Astrocyte (in vitro differentiated cells and primary cell): ENCODE measurements around the gene STAB2. TPM values are rescaled to one million over a fixed set of nuclear protein-coding genes. Genes with fewer than 3 reads are reported as not detected.

Source experiments
- DNase-seq: peaks from one replicate; pipeline ENCODE4 v3.0.0-alpha.2; 2010; ENCODE audit warnings: low read depth
- FAIRE-seq: peaks from 2 replicates; lab custom pipeline; 2011; peaks lifted over from hg19 to GRCh38; lab: Jason Lieb, UNC
- H2AFZ ChIP-seq: 2 replicates; pipeline ENCODE4 v1.6.0; 2012; ENCODE audit warnings: low read depth, low read length, inconsistent platforms
- H3K27ac ChIP-seq: 2 replicates; pipeline ENCODE4 v1.5.1; 2011; ENCODE audit warnings: low read depth, low read length, inconsistent platforms
- H3K27me3 ChIP-seq: 2 replicates; pipeline ENCODE4 v1.6.0; 2011; ENCODE audit warnings: low read length, inconsistent platforms; ENCODE audit not compliant: insufficient read depth
- H3K36me3 ChIP-seq: 2 replicates; pipeline ENCODE4 v1.5.1; 2011; ENCODE audit warnings: low read length, inconsistent platforms; ENCODE audit not compliant: insufficient read depth
- H3K4me1 ChIP-seq: 2 replicates; pipeline ENCODE4 v1.5.1; 2011; ENCODE audit warnings: low read length, inconsistent platforms; ENCODE audit not compliant: insufficient read depth
- H3K4me2 ChIP-seq: 2 replicates; pipeline ENCODE4 v1.6.0; 2012; ENCODE audit warnings: low read length, inconsistent platforms
- H3K4me3 ChIP-seq: 2 replicates; pipeline ENCODE4 v1.5.1; 2011; ENCODE audit warnings: low read depth, mild to moderate bottlenecking, low read length, inconsistent platforms; ENCODE audit not compliant: insufficient read depth
- H3K79me2 ChIP-seq: 2 replicates; pipeline ENCODE4 v1.6.0; 2012; ENCODE audit warnings: mild to moderate bottlenecking, low read length, inconsistent platforms; ENCODE audit not compliant: insufficient read depth
- H3K9ac ChIP-seq: 2 replicates; pipeline ENCODE4 v1.6.0; 2012; ENCODE audit warnings: mild to moderate bottlenecking, low read length, inconsistent platforms
- H3K9me3 ChIP-seq: 2 replicates; pipeline ENCODE4 v1.5.1; 2012; ENCODE audit warnings: low read depth, mild to moderate bottlenecking, low read length, inconsistent platforms; ENCODE audit not compliant: insufficient read depth
- H4K20me1 ChIP-seq: 2 replicates; pipeline ENCODE4 v1.6.0; 2012; ENCODE audit warnings: low read length, inconsistent platforms; ENCODE audit not compliant: insufficient read depth
- H3K27ac Mint-ChIP-seq: one replicate; pipeline ENCODE4 v1.8.0; 2021; ENCODE audit warnings: mild to moderate bottlenecking, mixed read lengths; ENCODE audit not compliant: unreplicated experiment
- H3K27me3 Mint-ChIP-seq: one replicate; pipeline ENCODE4 v1.8.0; 2021; ENCODE audit warnings: low read depth, mixed read lengths; ENCODE audit not compliant: unreplicated experiment
- H3K36me3 Mint-ChIP-seq: one replicate; pipeline ENCODE4 v1.8.0; 2021; ENCODE audit warnings: low read depth, mixed read lengths; ENCODE audit not compliant: unreplicated experiment
- H3K4me1 Mint-ChIP-seq: one replicate; pipeline ENCODE4 v1.8.0; 2021; ENCODE audit warnings: low read depth, mixed read lengths; ENCODE audit not compliant: unreplicated experiment
- H3K4me3 Mint-ChIP-seq: one replicate; pipeline ENCODE4 v1.8.0; 2021; ENCODE audit warnings: mild to moderate bottlenecking, moderate library complexity, mixed read lengths; ENCODE audit not compliant: unreplicated experiment
- H3K9me3 Mint-ChIP-seq: one replicate; pipeline ENCODE4 v1.8.0; 2021; ENCODE audit warnings: mild to moderate bottlenecking, mixed read lengths; ENCODE audit not compliant: unreplicated experiment
- EZH2 ChIP-seq: IDR thresholded peaks from 2 replicates; pipeline ENCODE4 v1.6.1; 2012; ENCODE audit warnings: mild to moderate bottlenecking, low read length, inconsistent platforms; ENCODE audit not compliant: insufficient read depth
- total RNA-seq: library from RNA; stranded (reverse); gene quantifications from 2 replicates; pipeline ENCODE4 v1.2.1, GENCODE V29; 2021
- TF ChIP-seq, protein P1 (sequence below): IDR thresholded peaks from 2 replicates; pipeline ENCODE4 v1.5.1; 2011; ENCODE audit warnings: low read depth, mild to moderate bottlenecking, inconsistent platforms, low read length, moderate library complexity; ENCODE audit not compliant: insufficient read depth

STAB2 gene
- total RNA-seq, 1 donor from 2014 or later, result not detected

DNA sequence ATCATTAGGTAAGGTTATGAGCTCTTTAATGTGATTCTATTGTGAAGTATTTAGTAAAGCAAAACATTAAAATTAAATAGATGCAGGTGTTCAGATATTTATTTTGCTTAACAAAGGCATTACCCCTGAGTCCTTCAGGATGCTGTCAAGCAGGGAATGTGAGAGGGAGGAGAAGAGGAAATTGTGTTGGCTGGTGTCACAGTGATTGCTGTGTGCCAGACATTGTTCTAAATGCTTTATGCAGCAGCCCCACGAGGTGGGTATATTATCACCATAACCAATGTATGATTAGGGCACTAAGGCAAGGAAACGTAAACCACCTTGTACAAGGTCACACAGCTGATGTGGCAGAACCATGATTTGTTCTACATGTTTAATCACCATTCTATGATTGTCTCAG, 80.1 kb downstream of the STAB2 start:
- TF ChIP-seq, protein P1, sequence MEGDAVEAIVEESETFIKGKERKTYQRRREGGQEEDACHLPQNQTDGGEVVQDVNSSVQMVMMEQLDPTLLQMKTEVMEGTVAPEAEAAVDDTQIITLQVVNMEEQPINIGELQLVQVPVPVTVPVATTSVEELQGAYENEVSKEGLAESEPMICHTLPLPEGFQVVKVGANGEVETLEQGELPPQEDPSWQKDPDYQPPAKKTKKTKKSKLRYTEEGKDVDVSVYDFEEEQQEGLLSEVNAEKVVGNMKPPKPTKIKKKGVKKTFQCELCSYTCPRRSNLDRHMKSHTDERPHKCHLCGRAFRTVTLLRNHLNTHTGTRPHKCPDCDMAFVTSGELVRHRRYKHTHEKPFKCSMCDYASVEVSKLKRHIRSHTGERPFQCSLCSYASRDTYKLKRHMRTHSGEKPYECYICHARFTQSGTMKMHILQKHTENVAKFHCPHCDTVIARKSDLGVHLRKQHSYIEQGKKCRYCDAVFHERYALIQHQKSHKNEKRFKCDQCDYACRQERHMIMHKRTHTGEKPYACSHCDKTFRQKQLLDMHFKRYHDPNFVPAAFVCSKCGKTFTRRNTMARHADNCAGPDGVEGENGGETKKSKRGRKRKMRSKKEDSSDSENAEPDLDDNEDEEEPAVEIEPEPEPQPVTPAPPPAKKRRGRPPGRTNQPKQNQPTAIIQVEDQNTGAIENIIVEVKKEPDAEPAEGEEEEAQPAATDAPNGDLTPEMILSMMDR, result no peak
- TF ChIP-seq EZH2, result no peak
- H3K27me3 ChIP-seq, result peaks cover 6% of the 10 kb centered on the region
- Mint-ChIP-seq H3K9me3 (no peaks in the 10 kb centered on the region), H3K27me3 (peaks cover 28% of the 10 kb centered on the region), H3K36me3 (no peaks in the 10 kb centered on the region), H3K4me1 (peaks cover 2% of the 10 kb centered on the region), H3K4me3 (no peak overlapping the region), H3K27ac (no peak overlapping the region)
- no peak overlapping the region for H3K4me3 ChIP-seq
- H3K79me2 ChIP-seq, result no peaks in the 10 kb centered on the region
- no peaks in the 10 kb centered on the region for H3K4me1 ChIP-seq
- DNase-seq, result no peak
- no peak overlapping the region for H2AFZ ChIP-seq
- no peak overlapping the region for H3K9ac ChIP-seq
- FAIRE-seq, result no peak
- H3K36me3 ChIP-seq, result no peaks in the 10 kb centered on the region
- no peaks in the 10 kb centered on the region for H3K9me3 ChIP-seq
- H3K4me2 ChIP-seq, result no peak overlapping the region
- no peaks in the 10 kb centered on the region for H4K20me1 ChIP-seq
- H3K27ac ChIP-seq, result no peak overlapping the region

DNA sequence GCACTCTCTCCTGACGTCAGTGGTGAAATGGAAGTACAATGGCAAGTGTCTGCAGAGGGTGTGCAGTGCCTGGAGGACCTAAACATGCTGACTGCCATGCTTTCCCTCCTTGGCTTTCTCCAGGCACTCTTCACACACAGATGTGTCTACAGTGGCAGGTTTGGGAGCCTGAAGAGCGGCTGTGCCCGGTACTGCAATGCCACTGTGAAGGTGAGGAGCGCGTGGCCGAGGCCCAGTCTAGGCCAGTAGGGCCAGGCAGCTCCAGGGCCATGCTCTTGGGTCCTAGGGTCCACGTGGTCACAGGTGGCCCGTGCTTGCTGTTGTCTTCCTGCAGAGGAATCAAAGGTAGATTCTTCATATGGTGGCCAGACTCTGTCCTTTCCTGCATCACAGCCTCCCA, 81.4 kb downstream of the STAB2 start:
- Histone ChIP-seq H3K27ac (no peak overlapping the region), H3K79me2 (no peaks in the 10 kb centered on the region), H3K4me3 (no peak overlapping the region), H3K9me3 (no peaks in the 10 kb centered on the region), H3K27me3 (peaks cover 2% of the 10 kb centered on the region), H3K9ac (no peak overlapping the region), H3K4me1 (no peaks in the 10 kb centered on the region), H2AFZ (no peak overlapping the region), H3K4me2 (no peak overlapping the region), H3K36me3 (no peaks in the 10 kb centered on the region), H4K20me1 (no peaks in the 10 kb centered on the region)
- no peak overlapping the region for H3K4me3 Mint-ChIP-seq
- no peak for DNase-seq
- H3K27ac Mint-ChIP-seq, result no peak overlapping the region
- FAIRE-seq, result no peak
- peaks cover 9% of the 10 kb centered on the region for H3K4me1 Mint-ChIP-seq
- no peaks in the 10 kb centered on the region for H3K9me3 Mint-ChIP-seq
- no peak for TF ChIP-seq EZH2
- peaks cover 18% of the 10 kb centered on the region for H3K27me3 Mint-ChIP-seq
- no peaks in the 10 kb centered on the region for H3K36me3 Mint-ChIP-seq

DNA sequence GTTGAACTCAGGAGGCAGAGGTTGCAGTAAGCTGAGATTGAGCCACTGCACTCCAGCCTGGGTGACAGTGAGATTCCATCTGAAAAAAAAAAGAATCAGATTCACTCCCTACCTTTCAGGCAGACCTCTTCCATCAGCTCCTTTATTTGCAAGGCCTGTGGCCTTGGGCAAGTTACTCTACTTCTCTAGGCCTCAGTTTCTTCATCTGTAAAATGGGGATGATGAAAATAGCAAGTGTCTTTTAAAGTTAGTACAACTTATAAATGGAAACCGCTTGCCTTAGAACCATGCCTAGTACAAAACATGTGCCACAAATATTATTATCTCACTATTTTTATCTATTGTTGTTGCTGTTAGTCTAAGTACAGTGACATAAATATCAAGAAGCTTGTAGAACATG, 84.3 kb downstream of the STAB2 start:
- Histone ChIP-seq H3K79me2 (no peaks in the 10 kb centered on the region), H3K27me3 (no peaks in the 10 kb centered on the region), H3K4me2 (no peak overlapping the region), H3K4me1 (no peaks in the 10 kb centered on the region), H3K4me3 (no peak overlapping the region), H3K36me3 (no peaks in the 10 kb centered on the region), H2AFZ (no peak overlapping the region), H3K27ac (no peak overlapping the region), H3K9me3 (no peaks in the 10 kb centered on the region), H3K9ac (no peak overlapping the region), H4K20me1 (no peaks in the 10 kb centered on the region)
- FAIRE-seq (no peak), DNase-seq (no peak)
- no peaks in the 10 kb centered on the region for H3K36me3 Mint-ChIP-seq
- no peak overlapping the region for H3K27ac Mint-ChIP-seq
- H3K4me3 Mint-ChIP-seq, result no peak overlapping the region
- peaks cover 10% of the 10 kb centered on the region for H3K27me3 Mint-ChIP-seq
- H3K4me1 Mint-ChIP-seq, result peaks cover 9% of the 10 kb centered on the region
- no peaks in the 10 kb centered on the region for H3K9me3 Mint-ChIP-seq
- no peak for TF ChIP-seq EZH2
- TF ChIP-seq, protein P1, result no peak
